GM12892 (cell line): ENCODE data around the gene ZNF57.

Experiments
- POLR2A ChIP-seq: IDR thresholded peaks from 2 replicates; pipeline ENCODE4 v1.6.1; 2011; ENCODE audit warnings: low read depth, low read length, control low read depth
- POLR2AphosphoS5 ChIP-seq: IDR thresholded peaks from 2 replicates; pipeline ENCODE4 v1.6.1; 2011; ENCODE audit warnings: low read depth, low read length, control low read depth
- TAF1 ChIP-seq: IDR thresholded peaks from 2 replicates; pipeline ENCODE4 v1.6.1; 2011; ENCODE audit warnings: low read depth, mild to moderate bottlenecking, control low read depth, low read length, borderline replicate concordance

GRCh38 chr19:2923510-2923909 lies 22.8 kb downstream of the ZNF57 start:
- TF ChIP-seq TAF1: no peak
- TF ChIP-seq POLR2AphosphoS5: no peak
- TF ChIP-seq POLR2A: no peak
